IMR-90 (cell line): Measurements from ENCODE around the gene PHF20. TPM values are rescaled to one million over a fixed set of nuclear protein-coding genes. Genes with fewer than 3 reads are reported as not detected.

ENCODE experiments used
- ATAC-seq: fragments of 200-7000 bp; cut with Tn5 transposase; 2 replicates; pipeline ENCODE4 v1.9.1; 2020; ENCODE audit warnings: low read depth, mild to moderate bottlenecking, moderate library complexity
- BruUV-seq: library from RNA; stranded (reverse); fragments of 400-500 nt; replicated peaks from 2 replicates; lab custom pipeline; 2021; lab: Mats Ljungman, UMichigan
- CTCF ChIA-PET: fragments of 300-600 bp; formaldehyde crosslinking; extraction: SDS; loops from one replicate; lab custom pipeline; 2021; ENCODE audit warnings: antibody characterized with exemption; lab: Yijun Ruan, JAX
- POLR2A ChIA-PET: fragments of 300-600 bp; sonication (Branson Sonifier 250); formaldehyde crosslinking; loops from one replicate; lab custom pipeline; 2022; ENCODE audit warnings: antibody characterized with exemption; ENCODE audit not compliant: unreplicated experiment; lab: Charles Lee
- DNase-seq: peaks from one replicate; pipeline ENCODE4 v3.0.0; 2013
- H2AFZ ChIP-seq: replicated peaks from 2 replicates; pipeline ENCODE3; 2013; ENCODE audit warnings: low read length, mild to moderate bottlenecking; ENCODE audit not compliant: poor library complexity
- H2AK5ac ChIP-seq: 2 replicates; pipeline ENCODE4 v1.6.1; 2013; ENCODE audit warnings: low read depth, low read length, inconsistent platforms
- H2AK9ac ChIP-seq: replicated peaks from 2 replicates; pipeline ENCODE3; 2013; ENCODE audit warnings: mild to moderate bottlenecking, low read depth, low read length, moderate library complexity; ENCODE audit not compliant: poor library complexity
- H2BK120ac ChIP-seq: 2 replicates; pipeline ENCODE4 v1.6.1; 2013; ENCODE audit warnings: low read depth, low read length, inconsistent platforms
- H2BK15ac ChIP-seq: 3 replicates; pipeline ENCODE4 v1.6.1; 2013; ENCODE audit warnings: low read depth, low read length, inconsistent platforms
- H2BK20ac ChIP-seq: 2 replicates; pipeline ENCODE4 v1.6.1; 2013; ENCODE audit warnings: low read depth, mild to moderate bottlenecking, inconsistent platforms, low read length, moderate library complexity
- H2BK5ac ChIP-seq: 2 replicates; pipeline ENCODE4 v1.6.1; 2013; ENCODE audit warnings: mild to moderate bottlenecking, low read depth, low read length, inconsistent platforms; ENCODE audit not compliant: poor library complexity, severe bottlenecking
- H3K14ac ChIP-seq: replicated peaks from 2 replicates; pipeline ENCODE4 v1.6.1; 2013; ENCODE audit warnings: low read depth, low read length, inconsistent platforms
- H3K18ac ChIP-seq: 2 replicates; pipeline ENCODE4 v1.6.1; 2013; ENCODE audit warnings: low read depth, low read length, control low read depth
- H3K23ac ChIP-seq: 2 replicates; pipeline ENCODE4 v1.6.1; 2013; ENCODE audit warnings: low read depth, low read length, inconsistent platforms
- H3K27ac ChIP-seq: 2 replicates; pipeline ENCODE4 v1.5.1; 2013; ENCODE audit warnings: mild to moderate bottlenecking, control low read depth, low read length; ENCODE audit not compliant: insufficient read depth
- H3K27me3 ChIP-seq: 2 replicates; pipeline ENCODE4 v1.6.1; 2013; ENCODE audit warnings: low read length; ENCODE audit not compliant: control insufficient read depth, insufficient read depth
- H3K36me3 ChIP-seq: 2 replicates; pipeline ENCODE4 v1.6.1; 2013; ENCODE audit warnings: low read length, mixed read lengths; ENCODE audit not compliant: control insufficient read depth, insufficient read depth
- H3K4ac ChIP-seq: 2 replicates; pipeline ENCODE4 v1.6.1; 2013; ENCODE audit warnings: low read depth, low read length, inconsistent platforms
- H3K4me1 ChIP-seq: 2 replicates; pipeline ENCODE4 v1.6.1; 2013; ENCODE audit warnings: low read length, mixed read lengths; ENCODE audit not compliant: control insufficient read depth, insufficient read depth
- H3K4me2 ChIP-seq: 2 replicates; pipeline ENCODE4 v1.6.1; 2013; ENCODE audit warnings: low read depth, mild to moderate bottlenecking, control low read depth, low read length, moderate library complexity
- H3K4me3 ChIP-seq: 2 replicates; pipeline ENCODE4 v1.5.1; 2013; ENCODE audit warnings: low read depth, mild to moderate bottlenecking, control low read depth, low read length, moderate library complexity; ENCODE audit not compliant: insufficient read depth
- H3K56ac ChIP-seq: 2 replicates; pipeline ENCODE4 v1.6.1; 2013; ENCODE audit warnings: low read length, inconsistent platforms; ENCODE audit not compliant: insufficient read depth; ENCODE audit errors: extremely low read depth
- H3K79me1 ChIP-seq, 2 experiments: 2 replicates each; pipeline ENCODE4 v1.6.1; 2013; ENCODE audit warnings: low read length in 2 of 2, inconsistent platforms in 1 of 2, low read depth in 1 of 2
- H3K9ac ChIP-seq: 2 replicates; pipeline ENCODE4 v1.6.1; 2013; ENCODE audit warnings: low read depth, low read length, control low read depth
- H3K9me1 ChIP-seq: 2 replicates; pipeline ENCODE4 v1.6.1; 2013; ENCODE audit warnings: low read length, inconsistent platforms; ENCODE audit not compliant: insufficient read depth
- H3K9me3 ChIP-seq: 2 replicates; pipeline ENCODE4 v1.6.1; 2013; ENCODE audit warnings: low read length; ENCODE audit not compliant: control insufficient read depth, insufficient read depth
- H4K20me1 ChIP-seq: 2 replicates; pipeline ENCODE4 v1.6.1; 2013; ENCODE audit warnings: low read length, inconsistent platforms; ENCODE audit not compliant: insufficient read depth
- H4K5ac ChIP-seq: 2 replicates; pipeline ENCODE4 v1.6.1; 2013; ENCODE audit warnings: mild to moderate bottlenecking, low read depth, low read length, control low read depth
- H4K8ac ChIP-seq, 2 experiments: 2 replicates each; pipeline ENCODE4 v1.6.1; 2013; ENCODE audit warnings: low read depth in 2 of 2, low read length in 2 of 2, control low read depth in 1 of 2, inconsistent platforms in 1 of 2
- H4K91ac ChIP-seq: 2 replicates; pipeline ENCODE4 v1.6.1; 2013; ENCODE audit warnings: low read depth, low read length, inconsistent platforms; ENCODE audit not compliant: insufficient read depth
- CTCF ChIP-seq: conservative IDR thresholded peaks from 2 replicates; pipeline ENCODE4 v1.5.1; 2012; ENCODE audit warnings: mild to moderate bottlenecking, low read depth, low read length, improper control_type of control experiment
- FOS ChIP-seq: fragments of 150-350 bp; IDR thresholded peaks from 2 replicates; pipeline ENCODE4 v1.6.1; 2016; ENCODE audit warnings: low read depth, low read length
- MAFK ChIP-seq: IDR thresholded peaks from 2 replicates; pipeline ENCODE4 v1.6.1; 2012; ENCODE audit warnings: low read depth, low read length, improper control_type of control experiment
- POLR2A ChIP-seq: IDR thresholded peaks from 2 replicates; pipeline ENCODE4 v1.6.1; 2012; ENCODE audit warnings: mild to moderate bottlenecking, low read depth, low read length
- RCOR1 ChIP-seq: IDR thresholded peaks from 2 replicates; pipeline ENCODE4 v1.6.1; 2012; ENCODE audit warnings: mild to moderate bottlenecking, low read length, improper control_type of control experiment; ENCODE audit not compliant: insufficient replicate concordance
- RFX5 ChIP-seq: IDR thresholded peaks from 2 replicates; pipeline ENCODE4 v1.8.0; 2012; ENCODE audit warnings: low read depth, mild to moderate bottlenecking, low read length, moderate library complexity
- SMC3 ChIP-seq: fragments of 150-350 bp; IDR thresholded peaks from 2 replicates; pipeline ENCODE4 v1.6.1; 2016; ENCODE audit warnings: low read depth, mild to moderate bottlenecking, antibody characterized with exemption, low read length, moderate library complexity
- WGBS, 2 experiments: methylation state at CpG; one replicate each; pipeline versions ENCODE4 v1.1.5 to v1.1.7; 2013; ENCODE audit warnings: missing lambda C conversion rate in 2 of 2; ENCODE audit not compliant: insufficient read length in 1 of 2; ENCODE audit errors: extremely low coverage in 2 of 2; 5-methylcytosine and 5-hydroxymethylcytosine counted together
- dilution Hi-C: fragments of 300-500 bp; cut with HindIII; formaldehyde crosslinking; loops from one replicate; pipeline ENCODE4 v1.14.3; 2018; ENCODE audit warnings: low sequenced_read_pairs; ENCODE audit not compliant: unreplicated experiment
- in situ Hi-C: fragments of 300-500 bp; cut with MboI; formaldehyde crosslinking; loops from 3 replicates; pipeline ENCODE4 v1.14.3; 2019; ENCODE audit warnings: low sequenced_read_pairs, inconsistent platforms, mixed read lengths
- intact Hi-C: fragments of 100-400 bp; cut with micrococcal nuclease; formaldehyde crosslinking; loops from 2 replicates; pipeline ENCODE4 v1.10.0; 2022
- polyA plus RNA-seq, 3 experiments: library from polyadenylated mRNA; depleted of rRNA; stranded (reverse); fragments of >200 nt; gene quantifications; 2 replicates each; pipeline ENCODE4 v1.2.3, GENCODE V29; 2012; ENCODE audit warnings: low replicate concordance in 1 of 3
- total RNA-seq: library from RNA; depleted of rRNA; stranded (reverse); fragments of >200 nt; gene quantifications from 2 replicates; pipeline ENCODE4 v1.2.3, GENCODE V29; 2012
- TF ChIP-seq, protein P1 (sequence below): fragments of 150-350 bp; IDR thresholded peaks from 2 replicates; pipeline ENCODE4 v1.6.1; 2016; ENCODE audit warnings: low read depth, mild to moderate bottlenecking, low read length, moderate library complexity, borderline replicate concordance

The PHF20 gene
- total and polyA plus RNA-seq, 2 of the 4 experiments (the other 2 are of a cell fraction), result 22.0 to 22.5 TPM

GRCh38 chr20:35788796-35789195, 17.0 kb downstream of the PHF20 start:
- Histone ChIP-seq H3K27me3 (no peaks in the 10 kb centered on the region), H3K9ac (no peak overlapping the region), H2BK20ac (no peak overlapping the region), H3K4ac (no peak overlapping the region), H4K20me1 (peaks cover 14% of the 10 kb centered on the region), H4K5ac (no peak overlapping the region), H3K23ac (no peak overlapping the region), H4K91ac (0 out of 2 replicates have a peak overlapping the region, but pooled peaks have one; percentile 1), H2AFZ (no peak overlapping the region), H3K36me3 (no peaks in the 10 kb centered on the region), H3K56ac (no peak overlapping the region), H3K4me3 (no peak overlapping the region), H3K9me1 (peaks cover 10% of the 10 kb centered on the region), H3K9me3 (no peaks in the 10 kb centered on the region), H2BK15ac (no peak overlapping the region), H2BK5ac (no peak overlapping the region), H3K79me1 (peaks cover 27 to 73% of the 10 kb centered on the region in 2 experiments), H4K8ac (no peak overlapping the region), H2AK5ac (peak overlapping the region; percentile 68; the same call in 1 of the 2 replicates), H3K27ac (no peak overlapping the region), H2AK9ac (no peak overlapping the region), H3K14ac (peak overlapping the region; percentile 3; the same call in 1 of the 2 replicates), H3K4me2 (no peak overlapping the region), H3K18ac (no peak overlapping the region), H3K4me1 (peaks cover 13% of the 10 kb centered on the region), H2BK120ac (no peak overlapping the region)
- no CpG with 5 or more reads among the region's 4 CpGs for WGBS, 2 experiments
- TF ChIP-seq CTCF (no peak), RFX5 (no peak), FOS (no peak), POLR2A (no peak), MAFK (no peak), RCOR1 (no peak), SMC3 (no peak)
- TF ChIP-seq, protein P1, sequence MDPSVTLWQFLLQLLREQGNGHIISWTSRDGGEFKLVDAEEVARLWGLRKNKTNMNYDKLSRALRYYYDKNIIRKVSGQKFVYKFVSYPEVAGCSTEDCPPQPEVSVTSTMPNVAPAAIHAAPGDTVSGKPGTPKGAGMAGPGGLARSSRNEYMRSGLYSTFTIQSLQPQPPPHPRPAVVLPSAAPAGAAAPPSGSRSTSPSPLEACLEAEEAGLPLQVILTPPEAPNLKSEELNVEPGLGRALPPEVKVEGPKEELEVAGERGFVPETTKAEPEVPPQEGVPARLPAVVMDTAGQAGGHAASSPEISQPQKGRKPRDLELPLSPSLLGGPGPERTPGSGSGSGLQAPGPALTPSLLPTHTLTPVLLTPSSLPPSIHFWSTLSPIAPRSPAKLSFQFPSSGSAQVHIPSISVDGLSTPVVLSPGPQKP, result no peak
- ChIA-PET CTCF (no interaction called here), POLR2A (no interaction called here)
- dilution Hi-C loops, result no loop called here
- intact Hi-C loops, result no loop called here
- ATAC-seq (no peak), DNase-seq (no peak)
- BruUV-seq, result no TSS peak
- in situ Hi-C loops, result no loop called here
